GM23248 (cell line): ENCODE results near the gene SPAG9.
"Not testable (repeated sequence)": the region's sequence is repeated elsewhere in the genome, so short reads cannot be mapped to it uniquely, and the experiment has no call there.

Source experiments
- EZH2 ChIP-seq: fragments of 200-600 bp; sonication (generic); IDR thresholded peaks from 2 replicates; pipeline ENCODE4 v1.6.1; 2018; ENCODE audit warnings: antibody characterized with exemption, mild to moderate bottlenecking; ENCODE audit not compliant: insufficient read depth, poor library complexity, severe bottlenecking
- EZH2phosphoT487 ChIP-seq: fragments of 200-600 bp; sonication (generic); IDR thresholded peaks from 2 replicates; pipeline ENCODE4 v1.6.1; 2018; ENCODE audit warnings: antibody characterized with exemption, moderate library complexity, mild to moderate bottlenecking, low read depth; ENCODE audit not compliant: insufficient read depth

DNA sequence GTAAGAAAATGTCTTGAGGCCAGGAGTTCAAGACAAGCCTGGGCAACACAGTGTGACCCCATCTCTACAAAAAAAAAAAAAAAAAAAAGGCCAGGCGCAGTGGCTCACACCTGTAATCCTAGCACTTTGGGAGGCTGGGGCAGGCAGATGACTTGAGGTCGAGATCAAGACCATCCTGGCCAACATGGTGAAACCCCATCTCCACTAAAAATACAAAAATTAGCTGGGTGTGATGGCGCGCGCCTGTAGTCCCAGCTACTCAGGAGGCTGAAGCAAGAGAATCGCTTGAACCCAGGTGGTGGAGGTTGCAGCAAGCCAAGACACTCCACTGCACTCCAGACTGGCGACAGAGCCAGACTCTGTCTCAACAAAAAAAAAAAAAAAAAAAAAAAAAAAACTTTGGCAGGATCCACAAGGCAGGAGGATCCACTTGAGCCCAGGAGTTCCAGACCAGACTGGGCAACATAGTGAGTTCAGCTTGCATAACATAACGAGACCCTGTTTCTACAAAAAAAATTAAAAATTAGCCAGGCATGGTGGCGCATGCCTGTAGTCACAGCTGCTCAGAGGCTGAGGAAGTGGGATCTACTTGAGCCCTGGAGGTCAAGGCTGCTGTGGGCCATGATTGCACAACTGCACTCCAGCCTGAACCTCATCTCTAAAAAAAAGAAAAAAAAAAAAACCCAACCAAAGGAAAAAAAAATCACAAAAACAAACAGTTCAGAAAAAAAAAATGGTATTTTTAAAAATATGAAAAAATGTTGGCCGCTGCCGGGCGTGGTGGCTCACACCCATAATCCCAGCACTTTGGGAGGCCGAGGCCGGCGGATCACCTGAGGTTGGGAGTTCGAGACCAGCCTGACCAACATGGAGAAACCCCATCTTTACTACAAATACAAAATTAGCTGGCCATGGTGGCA is 8.1 kb downstream of the SPAG9 start:
- TF ChIP-seq EZH2phosphoT487, EZH2: not testable (repeated sequence)
